ENCODE data around the gene NR3C1. TPM values are rescaled to one million over a fixed set of nuclear protein-coding genes. Genes with fewer than 3 reads are reported as not detected.

The NR3C1 gene
- total and polyA plus RNA-seq, 2 of the 4 experiments (the other 2 are of a cell fraction) = 13.7 to 77.4 TPM

DNA sequence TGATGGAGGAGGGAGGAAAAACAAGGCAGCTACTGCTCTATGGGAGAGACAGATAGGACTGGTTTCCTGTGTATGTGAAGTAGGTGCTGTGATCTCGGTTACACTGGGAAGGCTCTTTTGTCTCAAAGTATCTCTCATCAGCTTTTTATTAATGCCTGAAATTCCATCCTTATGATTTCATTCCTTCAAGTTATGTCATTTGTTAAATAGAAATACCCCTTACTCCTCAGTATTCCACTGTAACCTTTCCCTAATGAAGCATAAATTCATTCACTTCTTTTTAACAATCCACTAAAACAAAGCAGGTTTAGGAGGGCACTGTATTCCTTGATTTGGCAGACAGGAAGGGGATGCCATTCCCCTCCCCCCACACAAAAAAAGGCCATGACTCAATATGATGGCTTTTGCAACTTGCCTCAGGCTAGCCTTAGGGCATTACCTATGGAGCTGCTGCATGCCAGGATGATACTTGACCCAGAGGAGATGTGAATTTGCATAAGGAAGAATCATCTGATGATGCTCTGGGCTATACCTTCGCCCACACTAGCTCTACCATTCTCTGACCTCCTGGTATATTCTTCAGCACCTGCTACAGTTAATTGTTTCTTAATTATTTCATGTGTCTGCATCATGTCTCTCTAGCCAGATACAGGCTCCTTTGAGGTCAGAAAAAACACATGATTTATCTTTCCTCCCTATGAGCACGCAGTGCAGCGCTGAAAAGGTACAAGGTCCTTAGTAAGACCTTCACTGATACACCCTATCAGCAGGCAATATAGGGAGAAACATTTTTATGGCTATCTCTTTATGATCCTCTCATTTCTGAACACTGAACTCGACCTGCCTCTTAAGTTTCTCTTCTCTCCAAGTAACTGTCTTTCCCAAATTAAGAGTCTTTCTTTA is 26.3 kb downstream of the NR3C1 start:
- POLR2A ChIA-PET (ENCODE audit: unreplicated experiment) = no interaction called here

More for the DNA sequence above, 26.3 kb downstream of the NR3C1 start:
- TF ChIP-seq, protein P1, sequence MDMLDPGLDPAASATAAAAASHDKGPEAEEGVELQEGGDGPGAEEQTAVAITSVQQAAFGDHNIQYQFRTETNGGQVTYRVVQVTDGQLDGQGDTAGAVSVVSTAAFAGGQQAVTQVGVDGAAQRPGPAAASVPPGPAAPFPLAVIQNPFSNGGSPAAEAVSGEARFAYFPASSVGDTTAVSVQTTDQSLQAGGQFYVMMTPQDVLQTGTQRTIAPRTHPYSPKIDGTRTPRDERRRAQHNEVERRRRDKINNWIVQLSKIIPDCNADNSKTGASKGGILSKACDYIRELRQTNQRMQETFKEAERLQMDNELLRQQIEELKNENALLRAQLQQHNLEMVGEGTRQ (IDR thresholded peaks at IDR 0.05; ENCODE audit: low read depth, low read length) = no peak
- peak; percentile 72 for TF ChIP-seq CEBPB (IDR thresholded peaks at IDR 0.05; ENCODE audit: low read depth, low read length)
- no peaks in the 10 kb centered on the region; the same call in 1 of the 2 replicates for H3K36me3 ChIP-seq (ENCODE audit: control insufficient read depth, insufficient read depth, low read length)
- no peak overlapping the region for H2BK15ac ChIP-seq (ENCODE audit: low read depth, low read length)
- no peak overlapping the region for H3K56ac ChIP-seq (ENCODE audit: extremely low read depth, insufficient read depth, low read length)
- peak overlapping the region; percentile 28; the same call in 1 of the 2 replicates for H3K18ac ChIP-seq (ENCODE audit: low read depth, low read length)
- intact Hi-C loops (cut with micrococcal nuclease) (no loop called here), in situ Hi-C loops (cut with MboI; ENCODE audit: low sequenced_read_pairs) (no loop called here), dilution Hi-C loops (cut with HindIII; ENCODE audit: low sequenced_read_pairs, unreplicated experiment) (no loop called here)
- peak overlapping the region; percentile 16 for H2BK5ac ChIP-seq (ENCODE audit: low read depth, low read length, poor library complexity, severe bottlenecking)
- WGBS, 2 experiments (ENCODE audit: extremely low coverage in 2 of 2, insufficient read length in 1 of 2) = no CpG with 5 or more reads among the region's 5 CpGs
- no peak overlapping the region for H4K5ac ChIP-seq (ENCODE audit: low read depth, low read length)
- peaks cover 17% of the 10 kb centered on the region for H3K9me1 ChIP-seq (ENCODE audit: insufficient read depth, low read length)
- ATAC-seq (ENCODE audit: low read depth) = peak; percentile 64
- H3K9me3 ChIP-seq (ENCODE audit: control insufficient read depth, insufficient read depth, low read length) = no peaks in the 10 kb centered on the region
- H3K23ac ChIP-seq (ENCODE audit: low read depth, low read length) = no peak overlapping the region
- H3K4me2 ChIP-seq (ENCODE audit: low read depth, low read length) = peak overlapping the region; percentile 7; the same call in 1 of the 2 replicates
- no peak overlapping the region for H2AK5ac ChIP-seq (ENCODE audit: low read depth, low read length)
- no TSS peak for BruUV-seq (replicated peaks)
- H3K4me3 ChIP-seq (ENCODE audit: insufficient read depth, low read depth, low read length) = no peak overlapping the region
- H3K27me3 ChIP-seq (ENCODE audit: control insufficient read depth, insufficient read depth, low read length) = no peaks in the 10 kb centered on the region
- no peak overlapping the region for H3K14ac ChIP-seq (replicated peaks; ENCODE audit: low read depth, low read length)
- H2BK120ac ChIP-seq (ENCODE audit: low read depth, low read length) = no peak overlapping the region; the same call in 1 of the 2 replicates
- peaks cover 56% of the 10 kb centered on the region for H4K20me1 ChIP-seq (ENCODE audit: insufficient read depth, low read length)
- H3K4ac ChIP-seq (ENCODE audit: low read depth, low read length) = 0 out of 2 replicates have a peak overlapping the region, but pooled peaks have one; percentile 19
- H2AK9ac ChIP-seq (replicated peaks; ENCODE audit: low read depth, low read length, poor library complexity) = no peak overlapping the region
- CTCF ChIA-PET = interaction anchor here (0.9 kb wide), 1 partner anchor 10 kb away, joined by 3 read pairs; no protein-coding TSS in a partner anchor
- peak; percentile 59 for DNase-seq
- no peak overlapping the region for H4K91ac ChIP-seq (ENCODE audit: insufficient read depth, low read depth, low read length)
- H3K4me1 ChIP-seq (ENCODE audit: control insufficient read depth, insufficient read depth, low read length) = peaks cover 7% of the 10 kb centered on the region
- H2AFZ ChIP-seq (replicated peaks; ENCODE audit: low read length, poor library complexity) = no peak overlapping the region
- no peak overlapping the region for H2BK20ac ChIP-seq (ENCODE audit: low read depth, low read length)
- no peak overlapping the region for H4K8ac ChIP-seq (ENCODE audit: low read depth in 2 of 2, low read length in 2 of 2)
- no peak overlapping the region for H3K27ac ChIP-seq (ENCODE audit: insufficient read depth, low read length)
- H3K9ac ChIP-seq (ENCODE audit: low read depth, low read length) = no peak overlapping the region
- peaks cover 9 to 59% of the 10 kb centered on the region in 2 experiments; a peak in 3 of 4 replicates for H3K79me1 ChIP-seq (ENCODE audit: low read depth in 1 of 2, low read length in 2 of 2)
